BJ (cell line): Measurements from ENCODE around the gene C5orf15. TPM values are rescaled to one million over a fixed set of nuclear protein-coding genes. Genes with fewer than 3 reads are reported as not detected.
A peak's percentile ranks its signal among the peaks of the same experiment; 100 is the strongest.

Source experiments
- CTCF ChIA-PET: fragments of 350-600 bp; formaldehyde crosslinking; extraction: SDS; loops from one replicate; lab custom pipeline; 2021; ENCODE audit warnings: antibody characterized with exemption, inconsistent platforms; lab: Yijun Ruan, JAX
- POLR2A ChIA-PET: fragments of 300-600 bp; sonication (Branson Sonifier 250); formaldehyde crosslinking; extraction: SDS; loops from one replicate; lab custom pipeline; 2021; ENCODE audit warnings: antibody characterized with exemption; lab: Charles Lee
- DNase-seq: peaks from one replicate; pipeline ENCODE4 v3.0.0-alpha.2; 2011; ENCODE audit warnings: low read depth
- H3K27me3 ChIP-seq: 2 replicates; pipeline ENCODE4 v1.6.0; 2011; ENCODE audit warnings: low read length; ENCODE audit not compliant: control insufficient read depth, insufficient read depth
- H3K36me3 ChIP-seq: 2 replicates; pipeline ENCODE4 v1.5.1; 2011; ENCODE audit warnings: low read length; ENCODE audit not compliant: control insufficient read depth, insufficient read depth
- H3K4me3 ChIP-seq: 2 replicates; pipeline ENCODE4 v1.5.1; 2011; ENCODE audit warnings: low read depth, mild to moderate bottlenecking, control low read depth, low read length
- CTCF ChIP-seq: IDR thresholded peaks from 2 replicates; pipeline ENCODE4 v1.5.1; 2011; ENCODE audit warnings: low read depth, mild to moderate bottlenecking, control low read depth, inconsistent platforms, low read length, moderate library complexity; ENCODE audit not compliant: insufficient read depth
- polyA minus RNA-seq: library from RNA; depleted of rRNA, polyadenylated mRNA; stranded (reverse); fragments of >200 nt; gene quantifications from 2 replicates; pipeline ENCODE4 v1.2.3, GENCODE V29; 2011; rRNA and poly(A)+ RNA removed
- polyA plus RNA-seq: library from polyadenylated mRNA; depleted of rRNA; stranded (reverse); fragments of >200 nt; gene quantifications from 2 replicates; pipeline ENCODE4 v1.2.3, GENCODE V29; 2011; rRNA removed

Gene C5orf15
- polyA plus RNA-seq (48.1 and 85.5 TPM in 2 replicates), polyA minus RNA-seq (14.9 and 15.5 TPM in 2 replicates)

- ChIA-PET CTCF (interaction anchor here (3.8 kb wide), 1 partner anchor 11 kb away, joined by 16 read pairs; no protein-coding TSS in a partner anchor), POLR2A (no interaction called here)
- H3K36me3 ChIP-seq, result no peaks in the 10 kb centered on the region; the same call in none of the 2 replicates
These were observed at the start of gene C5orf15 for GRCh38 chr5:133968204-133968980. Gene C5orf15, minus strand, starts transcription at chr5:133968625. Its CDS starts 41 bp downstream, at chr5:133968584.

DNA sequence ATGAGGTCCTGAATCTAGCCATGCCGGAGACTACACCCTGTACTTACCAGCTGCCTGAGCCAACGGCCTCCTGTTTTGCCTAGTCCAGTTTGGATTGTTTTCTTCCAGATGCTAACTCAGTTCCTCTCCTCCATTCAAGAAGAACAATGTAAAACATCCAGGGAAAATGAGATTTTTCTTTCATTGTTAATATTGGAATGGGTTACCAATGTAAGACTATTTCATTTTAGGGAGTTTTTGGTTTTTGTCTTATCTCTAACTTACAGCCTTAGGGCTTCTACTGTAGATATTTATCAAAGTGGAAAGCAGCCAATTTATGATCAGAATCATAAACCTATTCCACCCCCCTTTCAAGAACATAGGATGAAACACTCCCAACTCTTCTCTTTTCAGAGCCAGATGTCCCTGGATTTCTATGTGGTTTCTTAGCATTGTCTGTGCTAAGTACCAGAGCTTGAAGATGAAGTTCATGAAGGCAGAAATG is 39.9 kb upstream of the C5orf15 start:
- no peak for DNase-seq
- peaks cover 2% of the 10 kb centered on the region for H3K27me3 ChIP-seq
- TF ChIP-seq CTCF, result no peak
- ChIA-PET POLR2A (no interaction called here), CTCF (interaction anchor here (2.6 kb wide), 1 partner anchor 32 kb away, joined by 18 read pairs; no protein-coding TSS in a partner anchor)
- H3K36me3 ChIP-seq, result no peaks in the 10 kb centered on the region
- no peak overlapping the region for H3K4me3 ChIP-seq

More at GRCh38 chr5:133968204-133968980, at the start of gene C5orf15:
- TF ChIP-seq CTCF, result peak; percentile 26; the same call in 1 of the 2 replicates
- H3K27me3 ChIP-seq, result no peaks in the 10 kb centered on the region
- peak within 1 kb of the TSS; percentile 99 for H3K4me3 ChIP-seq
- DNase-seq, result peak; percentile 84

GRCh38 chr5:134007581-134008265 is 39.3 kb upstream of the C5orf15 start:
- Histone ChIP-seq H3K36me3 (no peaks in the 10 kb centered on the region), H3K4me3 (no peak overlapping the region), H3K27me3 (peaks cover 2% of the 10 kb centered on the region)
- ChIA-PET CTCF (interaction anchor here (0.9 to 2.6 kb wide), 3 partner anchors 11 to 32 kb away, joined by 4 to 18 read pairs (median 4); no protein-coding TSS in a partner anchor), POLR2A (interaction anchor here (0.7 kb wide), 1 partner anchor 19 kb away, joined by 13 read pairs; no protein-coding TSS in a partner anchor)
- TF ChIP-seq CTCF, result no peak
- DNase-seq, result no peak

DNA sequence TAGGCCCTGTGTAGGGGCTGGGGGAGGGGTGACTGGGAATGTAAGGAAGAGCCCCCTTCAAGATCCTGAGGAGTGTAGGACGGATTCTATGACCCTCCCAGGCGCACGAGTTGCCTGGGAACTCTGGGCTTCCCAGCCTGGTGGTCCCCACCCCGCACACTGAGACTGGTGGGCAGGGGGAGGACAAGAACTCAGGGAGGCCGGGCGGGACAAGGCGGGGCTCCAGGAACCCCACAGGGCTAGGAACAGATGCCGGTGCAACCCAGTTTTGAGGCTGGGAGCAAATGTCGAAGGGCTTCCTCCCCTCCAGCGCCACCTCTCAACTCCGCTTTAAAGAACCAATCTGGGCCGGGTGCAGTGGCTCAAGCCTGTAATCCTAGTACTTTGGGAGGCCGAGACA is 37.7 kb upstream of the C5orf15 start:
- no peaks in the 10 kb centered on the region for H3K27me3 ChIP-seq
- ChIA-PET POLR2A (no interaction called here), CTCF (interaction anchor here (0.7 to 1.9 kb wide), 2 partner anchors 9 to 33 kb away, joined by 3 to 4 read pairs; no protein-coding TSS in a partner anchor)
- no peak for DNase-seq
- H3K4me3 ChIP-seq, result peak overlapping the region; percentile 74; the same call in 1 of the 2 replicates
- H3K36me3 ChIP-seq, result peaks cover 2% of the 10 kb centered on the region
- no peak for TF ChIP-seq CTCF
